Transverse colon (tissue), 4 donors: ENCODE results near the gene EPHA5.

Source experiments
- EP300 ChIP-seq: sonication (generic); formaldehyde crosslinking; IDR thresholded peaks from one replicate; pipeline ENCODE4 v1.6.1; 2017; ENCODE audit warnings: antibody characterized with exemption, low read depth
- POLR2A ChIP-seq: fragments of 450-650 bp; IDR thresholded peaks from one replicate; pipeline ENCODE4 v1.6.1; 2016; ENCODE audit warnings: antibody characterized with exemption, mild to moderate bottlenecking, moderate library complexity
- POLR2AphosphoS5 ChIP-seq, 3 donors: sonication (generic); formaldehyde crosslinking; IDR thresholded peaks; one replicate each; pipeline ENCODE4 v1.6.1; 2016; ENCODE audit warnings: antibody characterized with exemption in 3 of 3
- TF ChIP-seq, protein P1 (sequence below), 5 experiments: fragments of 200-600 bp in 3 of 5; fragments of 450-650 bp in 2 of 5; sonication (generic) in 3 of 5; IDR thresholded peaks; 1 replicate in 2 of 5; 2 replicates in 3 of 5; pipeline ENCODE4 v1.5.1; 2016 to 2017; ENCODE audit warnings: antibody characterized with exemption in 5 of 5, inconsistent platforms in 3 of 5, mild to moderate bottlenecking in 2 of 5, moderate library complexity in 1 of 5

DNA sequence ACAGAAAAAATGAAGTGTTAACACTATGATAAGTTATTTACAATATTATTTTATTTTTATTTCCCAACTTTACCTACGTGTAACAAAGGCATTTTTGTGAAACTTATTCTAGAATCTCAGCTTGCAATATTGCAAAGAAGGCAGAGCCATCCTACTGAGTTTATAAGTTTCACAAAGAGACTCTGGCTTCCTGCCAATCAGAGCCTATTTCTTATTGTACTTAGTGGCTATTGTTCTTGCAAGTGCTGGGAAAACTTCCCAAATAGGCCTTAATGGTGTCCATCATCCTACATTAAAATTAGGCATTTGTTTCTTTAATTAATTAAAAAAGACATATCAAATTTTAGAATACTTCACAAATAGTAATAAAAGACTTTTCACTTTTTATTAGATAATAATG lies 233.2 kb downstream of the EPHA5 start:
- TF ChIP-seq POLR2A (no peak), EP300 (no peak), POLR2AphosphoS5 (IDR thresholded peaks at IDR 0.05) (no peak)
- TF ChIP-seq, protein P1, sequence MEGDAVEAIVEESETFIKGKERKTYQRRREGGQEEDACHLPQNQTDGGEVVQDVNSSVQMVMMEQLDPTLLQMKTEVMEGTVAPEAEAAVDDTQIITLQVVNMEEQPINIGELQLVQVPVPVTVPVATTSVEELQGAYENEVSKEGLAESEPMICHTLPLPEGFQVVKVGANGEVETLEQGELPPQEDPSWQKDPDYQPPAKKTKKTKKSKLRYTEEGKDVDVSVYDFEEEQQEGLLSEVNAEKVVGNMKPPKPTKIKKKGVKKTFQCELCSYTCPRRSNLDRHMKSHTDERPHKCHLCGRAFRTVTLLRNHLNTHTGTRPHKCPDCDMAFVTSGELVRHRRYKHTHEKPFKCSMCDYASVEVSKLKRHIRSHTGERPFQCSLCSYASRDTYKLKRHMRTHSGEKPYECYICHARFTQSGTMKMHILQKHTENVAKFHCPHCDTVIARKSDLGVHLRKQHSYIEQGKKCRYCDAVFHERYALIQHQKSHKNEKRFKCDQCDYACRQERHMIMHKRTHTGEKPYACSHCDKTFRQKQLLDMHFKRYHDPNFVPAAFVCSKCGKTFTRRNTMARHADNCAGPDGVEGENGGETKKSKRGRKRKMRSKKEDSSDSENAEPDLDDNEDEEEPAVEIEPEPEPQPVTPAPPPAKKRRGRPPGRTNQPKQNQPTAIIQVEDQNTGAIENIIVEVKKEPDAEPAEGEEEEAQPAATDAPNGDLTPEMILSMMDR (IDR thresholded peaks at IDR 0.05) = no peak
